Activated CD8-positive, alpha-beta memory T cell treated with anti-CD3 and anti-CD28 coated beads for 4 hours (primary cell): ENCODE results near the gene SULT4A1.
"Not testable (repeated sequence)": the region's sequence is repeated elsewhere in the genome, so short reads cannot be mapped to it uniquely, and the experiment has no call there.

Source experiments
- DNase-seq, 2 donors: peaks; one replicate each; pipeline ENCODE4 v3.0.0-alpha.2; 2020; ENCODE audit warnings: low read depth in 2 of 2

The SULT4A1 gene, protein sequence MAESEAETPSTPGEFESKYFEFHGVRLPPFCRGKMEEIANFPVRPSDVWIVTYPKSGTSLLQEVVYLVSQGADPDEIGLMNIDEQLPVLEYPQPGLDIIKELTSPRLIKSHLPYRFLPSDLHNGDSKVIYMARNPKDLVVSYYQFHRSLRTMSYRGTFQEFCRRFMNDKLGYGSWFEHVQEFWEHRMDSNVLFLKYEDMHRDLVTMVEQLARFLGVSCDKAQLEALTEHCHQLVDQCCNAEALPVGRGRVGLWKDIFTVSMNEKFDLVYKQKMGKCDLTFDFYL

GRCh38 chr22:43862074-43862881 is at the start of gene SULT4A1:
Gene SULT4A1 (minus strand): TSS chr22:43862513. CDS start chr22:43862382, 131 bp downstream.
- DNase-seq: no peak

GRCh38 chr22:43911351-43911750 is 49.0 kb upstream of the SULT4A1 start:
- DNase-seq: no peak

- DNase-seq: no peak
Observed at GRCh38 chr22:43910178-43910695, 47.9 kb upstream of the SULT4A1 start.

DNA sequence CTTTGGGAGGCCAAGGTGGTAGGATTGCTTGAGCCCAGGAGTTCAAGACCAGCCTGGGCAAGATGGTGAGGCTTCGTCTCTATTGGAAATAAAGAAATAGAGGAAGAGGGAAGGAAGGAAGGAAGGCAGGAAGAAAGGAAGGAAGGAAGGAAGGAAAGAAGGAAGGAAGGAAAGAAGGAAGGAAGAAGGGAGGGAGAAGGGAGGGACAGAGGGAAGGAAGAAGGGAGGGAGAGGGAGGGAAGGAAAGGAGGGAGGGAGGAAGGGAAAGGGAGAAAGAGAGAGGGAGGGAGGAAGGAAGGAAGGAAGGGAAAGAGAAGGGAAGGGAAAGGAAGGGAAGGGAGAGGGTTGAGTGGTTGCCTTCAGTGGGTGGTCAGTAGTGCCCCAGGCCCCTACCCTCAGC is 47.4 kb upstream of the SULT4A1 start:
- DNase-seq: no peak

DNA sequence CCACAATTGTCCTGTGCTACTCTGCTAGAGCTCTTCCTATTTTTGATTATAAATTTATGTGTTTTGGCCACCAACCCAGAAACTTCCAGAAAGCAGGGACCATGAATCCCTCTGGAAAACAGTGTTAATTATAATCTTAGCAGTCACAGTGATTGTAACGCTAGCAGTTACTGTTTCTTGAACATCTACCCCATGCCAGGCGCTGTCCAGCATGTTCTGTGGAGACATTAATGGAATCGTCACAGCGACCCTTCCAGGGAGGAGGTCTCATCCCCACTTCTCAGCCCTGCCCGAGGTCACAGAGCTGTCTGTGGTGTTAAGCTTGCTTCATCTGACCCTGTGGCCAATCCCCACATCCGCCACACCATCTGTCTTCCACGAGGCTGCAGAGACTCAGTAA is 43.4 kb upstream of the SULT4A1 start:
- no peak for DNase-seq

GRCh38 chr22:43904412-43904811 is 42.1 kb upstream of the SULT4A1 start:
- not testable (repeated sequence) for DNase-seq

- DNase-seq: not testable (repeated sequence)
Observed at GRCh38 chr22:43903033-43903432, 40.7 kb upstream of the SULT4A1 start.

DNA sequence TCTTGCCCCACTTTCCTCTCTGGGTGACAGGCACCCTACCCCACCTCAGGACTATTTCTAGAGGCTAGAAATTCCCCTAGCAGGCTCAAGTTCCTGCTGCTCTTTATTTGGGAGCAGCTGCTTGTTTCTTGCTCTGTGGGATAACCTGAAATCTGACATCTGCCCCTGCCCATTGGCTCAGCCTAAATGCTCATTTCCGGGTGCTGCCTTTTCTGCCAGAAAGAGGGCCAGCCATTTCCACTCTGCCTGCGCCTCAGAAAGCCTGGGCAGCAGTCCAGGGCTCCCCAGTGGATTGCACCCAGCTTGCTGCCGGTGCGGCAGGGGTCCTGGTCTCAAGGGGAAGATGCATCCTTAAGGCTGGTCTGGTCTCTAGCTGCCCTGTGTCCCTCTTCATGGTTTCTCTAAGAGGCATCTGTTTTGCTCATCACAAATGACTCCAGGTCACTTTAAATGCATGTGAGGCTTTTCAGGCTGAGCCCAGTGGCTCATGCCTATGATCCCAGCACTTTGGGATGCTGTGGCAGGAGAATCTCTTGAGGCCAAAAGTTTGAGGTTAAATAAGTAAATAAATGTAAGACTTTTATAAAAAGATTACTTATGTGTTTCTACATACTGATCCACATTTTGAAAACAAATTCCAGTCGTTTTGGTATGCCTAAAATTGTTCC is 39.8 kb upstream of the SULT4A1 start:
- no peak for DNase-seq

- DNase-seq: no peak
Observed at GRCh38 chr22:43900206-43900605, 37.9 kb upstream of the SULT4A1 start.

GRCh38 chr22:43897751-43898261 is 35.5 kb upstream of the SULT4A1 start:
- no peak for DNase-seq

DNA sequence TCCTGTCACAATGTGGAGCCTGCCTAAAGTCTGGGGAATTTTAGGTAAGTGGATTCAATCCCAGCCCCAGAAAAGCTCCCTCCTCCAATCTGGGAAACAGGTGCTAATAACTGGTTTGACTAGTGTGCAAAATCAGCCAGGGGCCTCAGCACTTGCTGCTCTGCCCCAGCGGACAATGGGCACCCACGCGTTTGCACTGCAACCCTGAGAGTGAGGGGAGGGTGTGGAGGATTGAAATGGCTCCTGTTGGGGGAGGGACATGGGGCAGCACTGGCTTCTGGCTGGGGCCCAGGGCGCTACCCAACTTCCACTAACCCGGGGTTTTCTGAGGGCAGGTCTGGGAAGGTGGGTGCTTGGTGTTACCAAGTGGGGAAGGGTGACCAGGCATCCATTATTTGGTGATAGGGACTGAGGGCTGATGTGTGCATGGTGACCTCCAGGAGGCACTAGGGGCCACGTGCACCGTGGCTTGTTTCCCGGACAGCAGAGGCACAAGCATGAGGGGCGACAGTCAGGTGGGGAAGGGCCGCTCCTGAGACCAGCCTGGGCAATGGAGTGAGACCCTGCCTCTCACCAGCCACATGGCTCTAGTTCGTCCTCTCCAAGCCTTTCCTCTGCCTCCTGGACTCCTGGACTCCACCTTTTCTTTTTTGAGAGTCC is 33.8 kb upstream of the SULT4A1 start:
- DNase-seq: no peak

GRCh38 chr22:43894122-43894521 is 31.8 kb upstream of the SULT4A1 start:
- DNase-seq: no peak

DNA sequence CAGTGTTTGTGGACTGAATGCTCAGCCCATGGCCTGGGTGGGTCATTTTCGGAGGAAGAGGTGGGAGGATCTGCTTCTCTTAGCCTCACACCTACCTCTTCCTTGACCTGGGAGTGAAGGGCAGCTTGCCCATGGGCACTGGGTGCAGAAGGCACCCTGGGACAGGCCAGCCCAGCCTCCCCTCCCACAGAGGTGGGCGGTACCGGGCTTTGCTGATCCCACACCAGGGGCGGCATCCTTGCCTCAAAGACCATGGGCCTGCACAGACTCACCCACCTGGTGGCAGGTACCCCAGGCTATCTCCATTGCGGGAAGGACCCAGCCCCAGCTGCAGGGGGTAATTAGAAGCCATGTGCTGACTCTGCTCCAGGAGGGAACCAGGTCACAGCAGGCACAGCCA is 31.0 kb upstream of the SULT4A1 start:
- no peak for DNase-seq

- DNase-seq: no peak
Observed at GRCh38 chr22:43892183-43892894, 30.0 kb upstream of the SULT4A1 start.

- no peak for DNase-seq
Observed at GRCh38 chr22:43891360-43892182, 29.3 kb upstream of the SULT4A1 start, which contains the start of gene PNPLA5. Gene PNPLA5 (minus strand): TSS chr22:43892013. CDS start chr22:43891880, 133 bp downstream.

- DNase-seq: no peak
Observed at GRCh38 chr22:43890901-43891331, 28.6 kb upstream of the SULT4A1 start.

GRCh38 chr22:43889860-43890253 is 27.5 kb upstream of the SULT4A1 start:
- DNase-seq: no peak

GRCh38 chr22:43889201-43889859 is 27.0 kb upstream of the SULT4A1 start:
- DNase-seq: no peak

- no peak for DNase-seq
Observed at GRCh38 chr22:43888740-43889139, 26.4 kb upstream of the SULT4A1 start.
